Stimulated activated CD4-positive, alpha-beta T cell treated with anti-CD3 and anti-CD28 coated beads, TNF-alpha, amount 100 ng/mL, for 48 hours (primary cell): ENCODE measurements around the gene CNTN5.

Experiments
- DNase-seq, 3 donors: peaks; one replicate each; pipeline ENCODE4 v3.0.0-alpha.2; 2020; ENCODE audit warnings: low read depth in 3 of 3

The CNTN5 gene

GRCh38 chr11:99170591-99170990 lies 149.8 kb downstream of the CNTN5 start:
- DNase-seq = no peak

GRCh38 chr11:99171330-99171729 lies 150.6 kb downstream of the CNTN5 start:
- no peak for DNase-seq

GRCh38 chr11:99176430-99176829 lies 155.7 kb downstream of the CNTN5 start:
- DNase-seq = no peak

- no peak for DNase-seq
Measured at GRCh38 chr11:99177446-99177845, 156.7 kb downstream of the CNTN5 start.

DNA sequence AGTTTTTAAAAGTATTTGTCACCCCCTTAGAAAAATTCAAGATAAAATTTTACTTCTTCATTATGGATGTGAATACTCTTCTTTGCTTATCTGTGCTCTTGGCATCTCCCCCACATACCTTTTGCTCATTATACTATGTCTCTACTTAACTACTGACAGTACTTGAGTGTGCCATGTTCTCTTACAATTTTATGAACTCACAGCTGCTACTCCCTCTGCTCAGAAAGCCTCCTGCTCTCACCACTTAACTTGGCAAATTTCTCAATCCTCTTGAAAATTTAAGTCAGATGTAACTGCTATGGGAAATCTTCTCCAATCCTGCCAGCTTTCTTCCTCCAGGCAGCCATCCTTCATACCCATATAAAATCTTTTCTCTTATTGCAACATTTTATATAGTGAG lies 163.4 kb downstream of the CNTN5 start:
- DNase-seq = no peak

GRCh38 chr11:99188221-99188620 lies 167.5 kb downstream of the CNTN5 start:
- no peak for DNase-seq

DNA sequence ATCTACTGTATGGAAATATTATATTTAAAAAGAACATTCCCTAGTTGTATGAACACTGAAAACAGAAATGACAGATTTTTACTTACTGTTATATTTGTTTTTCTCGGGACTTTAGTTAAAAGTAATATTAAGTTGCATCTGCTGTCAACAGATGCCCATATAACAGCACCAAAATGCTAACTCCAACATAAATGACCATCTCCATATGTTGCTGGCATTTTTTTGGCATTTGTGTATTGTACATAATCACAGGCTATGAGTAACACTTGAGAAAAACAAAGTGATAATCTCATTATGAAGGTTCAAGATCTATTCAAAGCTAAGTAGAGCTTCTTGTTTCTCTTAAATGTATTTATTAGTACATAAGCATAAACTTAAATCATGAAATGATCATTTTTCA lies 172.0 kb downstream of the CNTN5 start:
- DNase-seq = no peak

- DNase-seq = no peak
Measured at GRCh38 chr11:99197477-99197876, 176.7 kb downstream of the CNTN5 start.

DNA sequence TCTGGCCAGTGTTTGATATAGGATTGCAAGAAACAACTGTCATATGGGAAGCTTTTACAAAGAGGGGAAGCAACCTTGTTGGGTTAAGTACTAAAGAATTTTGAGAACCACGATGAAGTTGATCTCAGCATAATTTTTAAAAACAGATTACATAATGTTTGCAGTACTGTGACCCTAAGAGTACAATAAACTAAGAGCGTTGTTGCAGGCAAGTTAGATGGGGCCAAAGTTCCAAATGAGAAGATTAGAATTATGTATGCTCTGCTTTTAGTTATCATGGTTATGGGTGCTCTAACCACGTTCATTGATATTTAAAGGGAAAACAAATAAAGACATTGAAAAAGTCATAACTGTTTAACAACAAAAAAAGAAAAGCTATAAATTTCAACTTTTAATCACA lies 177.5 kb downstream of the CNTN5 start:
- DNase-seq = no peak

- DNase-seq = no peak
Measured at GRCh38 chr11:99199341-99199740, 178.6 kb downstream of the CNTN5 start.

DNA sequence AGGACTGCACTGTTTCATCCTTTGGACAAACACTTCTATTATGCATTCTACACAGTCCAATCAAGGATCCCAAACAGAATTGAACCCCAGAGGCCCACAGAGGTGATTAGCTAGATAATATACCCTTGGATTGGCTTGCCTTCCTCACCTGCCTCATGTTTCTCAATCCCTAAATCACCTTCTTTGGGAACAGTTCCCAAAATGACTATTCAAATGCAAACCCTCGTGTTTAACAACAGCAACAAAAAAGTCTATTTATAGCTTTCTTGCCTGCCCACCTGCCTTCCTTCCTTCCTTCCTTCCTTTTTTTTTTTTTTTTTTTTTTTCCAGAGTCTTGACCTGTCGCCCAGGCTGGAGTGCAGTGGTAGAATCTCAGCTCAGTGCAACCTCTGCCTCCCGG lies 180.0 kb downstream of the CNTN5 start:
- DNase-seq = no peak

DNA sequence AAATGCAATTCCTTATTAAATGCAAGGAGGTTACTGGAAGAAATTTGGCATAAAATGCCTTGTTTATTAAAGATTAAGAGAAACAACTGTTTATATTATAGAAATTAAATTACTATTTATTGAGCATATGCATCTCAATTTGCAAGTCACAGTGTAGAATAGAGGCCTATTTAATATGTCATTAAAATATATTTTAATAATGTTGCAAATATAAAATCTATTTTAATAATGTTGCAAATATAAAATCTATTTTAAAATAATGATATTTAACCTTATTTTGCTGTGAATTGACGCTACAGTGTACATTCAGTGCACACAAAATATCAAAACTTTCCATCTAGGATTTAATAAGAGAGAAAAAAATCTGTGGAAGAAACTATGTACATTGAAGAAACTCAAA lies 188.1 kb downstream of the CNTN5 start:
- no peak for DNase-seq

DNA sequence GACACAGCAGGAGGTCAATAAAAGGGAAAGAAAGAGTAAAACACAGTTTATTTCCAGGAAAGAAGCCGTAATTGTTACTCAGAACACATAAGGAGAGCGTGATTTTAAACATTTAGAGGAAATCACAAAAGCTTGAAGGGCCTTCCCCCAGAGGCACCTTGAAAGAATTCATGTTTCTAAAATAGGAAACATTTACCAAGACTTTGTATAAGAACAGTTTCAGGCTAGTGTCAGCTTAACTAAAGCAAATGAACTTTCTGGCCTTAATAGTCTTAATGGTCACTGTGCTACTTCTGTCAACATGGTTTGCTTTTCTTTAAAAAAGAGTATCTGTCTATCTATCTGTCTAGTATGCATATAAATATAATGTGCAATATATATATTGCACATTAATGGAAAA lies 208.8 kb downstream of the CNTN5 start:
- no peak for DNase-seq

GRCh38 chr11:99234534-99234933 lies 213.8 kb downstream of the CNTN5 start:
- no peak for DNase-seq

DNA sequence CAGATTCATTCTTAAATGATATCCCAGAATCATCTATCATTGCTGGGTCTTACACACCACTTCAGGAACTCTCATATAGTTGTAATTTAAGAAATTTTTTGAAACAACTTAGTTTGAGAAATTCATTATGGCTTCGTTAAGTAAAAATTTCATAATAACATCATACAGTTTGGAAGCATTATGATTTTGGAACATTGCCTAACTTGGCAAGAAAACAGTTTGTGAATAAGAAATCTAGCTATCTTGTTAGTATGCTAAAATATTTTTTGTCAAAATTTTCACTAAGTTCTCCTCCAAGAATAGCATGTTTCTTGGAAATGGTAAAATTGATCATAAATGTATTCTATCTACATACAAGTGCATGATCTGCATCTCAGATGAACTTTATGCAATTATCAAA lies 217.7 kb downstream of the CNTN5 start:
- no peak for DNase-seq

DNA sequence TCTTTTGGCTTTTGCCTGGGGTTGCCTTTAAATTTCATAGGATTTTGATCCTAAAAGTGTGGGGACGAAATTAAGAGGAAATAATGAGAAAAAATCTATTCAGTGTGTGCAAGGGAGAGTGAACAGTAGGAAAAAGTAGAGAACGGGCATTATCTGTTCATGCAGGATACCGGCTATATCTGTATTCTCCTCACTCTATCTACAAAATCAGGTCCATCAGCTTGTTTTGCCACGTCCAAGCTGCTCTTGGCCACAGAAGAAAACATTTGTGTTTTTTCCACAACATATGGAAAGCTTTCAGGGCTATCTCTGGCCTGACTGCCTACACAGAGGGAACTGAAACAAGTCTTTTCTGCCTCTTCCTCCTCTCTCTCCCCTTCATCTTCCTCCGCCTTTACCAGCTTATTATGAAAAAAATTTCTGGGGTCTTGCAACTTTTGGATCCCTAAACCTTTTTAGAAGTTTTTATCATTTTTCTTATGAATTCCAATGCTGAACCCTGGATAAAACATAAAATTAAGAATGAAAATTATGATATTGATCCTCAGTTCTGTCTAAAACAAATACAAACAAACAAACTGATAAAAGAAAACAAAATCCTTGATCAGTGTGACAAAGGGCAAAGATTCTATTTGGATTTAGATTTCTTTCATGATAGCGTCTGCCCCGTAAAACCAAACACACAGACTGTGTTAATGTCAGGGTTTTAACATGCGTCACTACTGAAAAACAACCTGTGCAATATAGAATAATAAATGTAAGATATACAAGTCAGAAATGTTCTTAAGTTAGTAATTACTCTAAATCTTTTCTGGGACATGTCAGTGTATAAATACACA lies 219.7 kb downstream of the CNTN5 start:
- DNase-seq = no peak

DNA sequence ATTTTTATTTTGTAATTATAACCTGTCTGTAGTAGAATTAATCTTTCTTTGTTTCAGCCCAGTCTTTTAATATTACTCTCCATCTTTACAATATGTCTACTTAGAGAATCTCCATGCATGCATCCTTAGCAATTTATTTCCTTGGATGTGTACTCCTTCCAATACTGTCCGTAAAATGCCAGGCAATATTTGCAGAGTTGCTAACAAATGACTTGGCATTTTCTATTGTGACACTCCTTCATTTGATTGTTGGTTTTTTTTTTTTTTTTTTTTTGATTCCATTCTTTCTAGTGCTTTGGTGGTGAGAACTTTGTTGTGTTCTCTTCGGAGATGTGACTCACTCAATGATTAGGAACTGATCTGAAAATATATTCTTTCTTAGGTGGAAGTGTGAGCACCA lies 220.3 kb downstream of the CNTN5 start:
- DNase-seq = no peak

- DNase-seq = no peak
Measured at GRCh38 chr11:99244613-99245012, 223.9 kb downstream of the CNTN5 start.

- DNase-seq = no peak
Measured at GRCh38 chr11:99246199-99246598, 225.4 kb downstream of the CNTN5 start.

- no peak for DNase-seq
Measured at GRCh38 chr11:99256614-99257013, 235.9 kb downstream of the CNTN5 start.

- DNase-seq = no peak
Measured at GRCh38 chr11:99257131-99257530, 236.4 kb downstream of the CNTN5 start.

DNA sequence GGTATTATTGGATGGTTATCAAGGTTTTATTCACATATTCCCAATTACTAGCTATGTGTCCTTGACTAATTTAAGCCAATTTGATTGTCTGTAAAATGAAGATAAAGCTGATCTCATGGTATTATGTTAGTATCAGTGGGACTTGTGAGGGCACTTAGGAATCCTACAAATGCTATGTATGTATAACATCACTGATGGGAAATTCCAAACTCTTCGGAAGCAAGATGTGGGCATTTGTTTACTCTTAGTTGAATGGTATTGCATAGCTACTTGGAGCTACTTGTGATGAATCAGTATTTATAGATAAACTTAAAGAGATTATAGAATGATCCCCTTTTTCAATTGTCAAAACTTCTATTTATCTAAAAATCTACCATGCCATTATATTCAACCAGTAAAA lies 239.9 kb downstream of the CNTN5 start:
- DNase-seq = no peak

GRCh38 chr11:99268886-99269285 lies 248.1 kb downstream of the CNTN5 start:
- DNase-seq = no peak

DNA sequence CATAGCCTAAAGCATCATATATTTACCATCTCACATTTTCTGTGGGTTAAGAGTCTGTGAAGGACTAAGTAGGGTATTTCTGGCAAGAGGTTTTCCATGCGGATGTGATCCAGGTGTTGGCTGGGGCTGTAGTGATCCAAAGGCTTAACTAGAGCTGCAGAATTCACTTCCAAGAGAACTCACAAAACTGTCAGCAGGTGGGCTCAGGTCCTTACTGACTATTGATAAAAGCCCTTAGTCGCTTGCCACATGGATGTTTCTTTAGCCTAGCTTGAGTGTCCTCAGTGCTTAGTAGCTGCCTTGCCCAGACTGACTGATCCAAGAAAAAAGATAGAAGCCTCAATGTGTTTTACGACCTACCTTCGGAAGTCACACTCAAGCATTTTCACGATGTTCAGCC lies 250.8 kb downstream of the CNTN5 start:
- DNase-seq = no peak
